Suprapubic skin (tissue), 3 donors: ENCODE results near the gene UBAC1.

Experiments used
- POLR2A ChIP-seq, 2 donors: fragments of 450-650 bp; IDR thresholded peaks; one replicate each; pipeline ENCODE4 v1.6.1; 2017; ENCODE audit warnings: antibody characterized with exemption in 2 of 2, mild to moderate bottlenecking in 2 of 2, moderate library complexity in 2 of 2
- TF ChIP-seq, protein P1 (sequence below), 2 donors: fragments of 200-600 bp in 1 of 2; fragments of 450-650 bp in 1 of 2; sonication (generic) in 1 of 2; IDR thresholded peaks; one replicate each; pipeline ENCODE4 v1.5.1; 2016 to 2019; ENCODE audit warnings: antibody characterized with exemption in 2 of 2, mild to moderate bottlenecking in 1 of 2, moderate library complexity in 1 of 2

DNA sequence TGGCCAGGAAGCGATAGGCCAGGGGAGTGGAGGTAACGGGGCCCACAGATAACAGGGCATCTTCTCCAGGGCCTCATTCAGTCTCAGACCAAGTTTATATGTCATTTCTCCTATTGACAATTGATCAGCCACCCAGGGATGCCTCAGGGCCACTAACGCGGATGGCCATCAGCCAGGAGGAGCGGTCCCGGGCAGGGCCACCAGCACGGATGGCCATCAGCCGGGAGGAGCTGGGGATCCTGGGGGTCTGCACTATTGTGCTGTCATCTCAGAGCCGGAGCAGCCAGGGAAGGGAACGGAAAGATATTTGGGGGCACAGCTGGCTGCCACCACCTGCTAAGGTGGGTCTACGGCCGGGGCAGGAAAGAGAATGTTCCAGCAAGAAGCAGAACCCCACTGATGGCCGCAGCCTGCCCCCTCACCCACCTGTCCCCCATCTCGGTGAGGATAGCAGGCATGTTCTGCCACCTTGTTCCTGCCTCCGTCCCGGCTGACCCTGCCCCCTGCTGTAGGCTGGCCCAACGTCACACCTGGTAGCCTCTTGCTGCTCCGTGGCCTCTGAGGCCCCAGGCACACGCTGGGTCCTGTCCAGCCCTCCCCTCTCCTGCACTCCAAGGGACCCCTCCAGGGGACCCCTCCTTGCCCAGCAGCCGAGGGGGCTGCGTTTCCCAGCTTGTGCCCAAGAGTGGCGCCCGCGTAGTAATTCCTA is 21.5 kb upstream of the UBAC1 start:
- TF ChIP-seq POLR2A (IDR thresholded peaks at IDR 0.05), result no peak
- TF ChIP-seq, protein P1, sequence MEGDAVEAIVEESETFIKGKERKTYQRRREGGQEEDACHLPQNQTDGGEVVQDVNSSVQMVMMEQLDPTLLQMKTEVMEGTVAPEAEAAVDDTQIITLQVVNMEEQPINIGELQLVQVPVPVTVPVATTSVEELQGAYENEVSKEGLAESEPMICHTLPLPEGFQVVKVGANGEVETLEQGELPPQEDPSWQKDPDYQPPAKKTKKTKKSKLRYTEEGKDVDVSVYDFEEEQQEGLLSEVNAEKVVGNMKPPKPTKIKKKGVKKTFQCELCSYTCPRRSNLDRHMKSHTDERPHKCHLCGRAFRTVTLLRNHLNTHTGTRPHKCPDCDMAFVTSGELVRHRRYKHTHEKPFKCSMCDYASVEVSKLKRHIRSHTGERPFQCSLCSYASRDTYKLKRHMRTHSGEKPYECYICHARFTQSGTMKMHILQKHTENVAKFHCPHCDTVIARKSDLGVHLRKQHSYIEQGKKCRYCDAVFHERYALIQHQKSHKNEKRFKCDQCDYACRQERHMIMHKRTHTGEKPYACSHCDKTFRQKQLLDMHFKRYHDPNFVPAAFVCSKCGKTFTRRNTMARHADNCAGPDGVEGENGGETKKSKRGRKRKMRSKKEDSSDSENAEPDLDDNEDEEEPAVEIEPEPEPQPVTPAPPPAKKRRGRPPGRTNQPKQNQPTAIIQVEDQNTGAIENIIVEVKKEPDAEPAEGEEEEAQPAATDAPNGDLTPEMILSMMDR (IDR thresholded peaks at IDR 0.05), result no peak
